ENCODE data around the gene CDC26. TPM values are rescaled to one million over a fixed set of nuclear protein-coding genes. Genes with fewer than 3 reads are reported as not detected.

The CDC26 gene
- total RNA-seq, 1 experiment from 2014 or later = 22.0 TPM

DNA sequence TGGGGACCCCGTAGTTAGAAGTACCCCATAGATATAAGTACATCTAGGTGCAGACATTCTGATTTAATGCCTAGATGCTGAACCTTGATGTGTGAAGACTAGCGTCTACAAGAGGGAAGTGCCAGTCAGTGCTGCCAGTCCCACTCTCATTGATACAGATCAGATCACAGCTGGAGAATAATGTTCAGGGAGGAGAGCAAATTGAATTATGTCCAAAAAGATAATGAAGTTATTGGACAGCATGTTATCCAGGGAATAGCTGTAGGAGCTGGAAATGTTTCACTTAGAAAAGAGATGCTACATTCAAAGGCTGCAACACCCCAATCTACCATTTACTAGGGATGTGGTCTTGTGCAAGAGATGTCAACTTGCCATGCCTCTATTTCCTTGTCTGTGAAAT, 43.7 kb upstream of the CDC26 start:
- DNase-seq (ENCODE audit: low read depth, low spot score) (no peak), ATAC-seq (no peak)
- H3K27ac ChIP-seq (ENCODE audit: low read depth, low read length) = no peak overlapping the region
- POLR2A ChIA-PET = no interaction called here
- H2AFZ ChIP-seq (ENCODE audit: low read depth, low read length, poor library complexity, severe bottlenecking) = no peak overlapping the region
- H3K9ac ChIP-seq (ENCODE audit: low read length) = no peak overlapping the region
- RAD21 ChIA-PET (ENCODE audit: low non-redundant PET in 1 of 2, low total read pairs in 2 of 2, uncharacterized antibody in 2 of 2, unreplicated experiment in 2 of 2) = no interaction called here
- H3K4me2 ChIP-seq (ENCODE audit: low read length) = no peak overlapping the region
- no peaks in the 10 kb centered on the region for H3K36me3 ChIP-seq (ENCODE audit: control insufficient read depth in 1 of 2, insufficient read depth in 2 of 2, low read length in 2 of 2)
- H3K4me1 ChIP-seq (ENCODE audit: control insufficient read depth in 1 of 2, insufficient read depth in 2 of 2, low read length in 2 of 2) = no peaks in the 10 kb centered on the region
- intact Hi-C loops (cut with micrococcal nuclease) = no loop called here
- TF ChIP-seq, protein P1, sequence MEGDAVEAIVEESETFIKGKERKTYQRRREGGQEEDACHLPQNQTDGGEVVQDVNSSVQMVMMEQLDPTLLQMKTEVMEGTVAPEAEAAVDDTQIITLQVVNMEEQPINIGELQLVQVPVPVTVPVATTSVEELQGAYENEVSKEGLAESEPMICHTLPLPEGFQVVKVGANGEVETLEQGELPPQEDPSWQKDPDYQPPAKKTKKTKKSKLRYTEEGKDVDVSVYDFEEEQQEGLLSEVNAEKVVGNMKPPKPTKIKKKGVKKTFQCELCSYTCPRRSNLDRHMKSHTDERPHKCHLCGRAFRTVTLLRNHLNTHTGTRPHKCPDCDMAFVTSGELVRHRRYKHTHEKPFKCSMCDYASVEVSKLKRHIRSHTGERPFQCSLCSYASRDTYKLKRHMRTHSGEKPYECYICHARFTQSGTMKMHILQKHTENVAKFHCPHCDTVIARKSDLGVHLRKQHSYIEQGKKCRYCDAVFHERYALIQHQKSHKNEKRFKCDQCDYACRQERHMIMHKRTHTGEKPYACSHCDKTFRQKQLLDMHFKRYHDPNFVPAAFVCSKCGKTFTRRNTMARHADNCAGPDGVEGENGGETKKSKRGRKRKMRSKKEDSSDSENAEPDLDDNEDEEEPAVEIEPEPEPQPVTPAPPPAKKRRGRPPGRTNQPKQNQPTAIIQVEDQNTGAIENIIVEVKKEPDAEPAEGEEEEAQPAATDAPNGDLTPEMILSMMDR (IDR thresholded peaks at IDR 0.05 in 2 of 3, conservative IDR thresholded peaks at IDR 0.05 in 1 of 3; ENCODE audit: borderline replicate concordance in 1 of 3, insufficient read depth in 1 of 3, low read depth in 2 of 3, low read length in 2 of 3) = no peak
- TF ChIP-seq EZH2phosphoT487 (IDR thresholded peaks at IDR 0.05; ENCODE audit: borderline replicate concordance) (no peak), TCF7L2 (IDR thresholded peaks at IDR 0.05; ENCODE audit: borderline replicate concordance, extremely low read depth, insufficient read depth, insufficient read length) (no peak), ZFX (IDR thresholded peaks at IDR 0.05) (no peak), EGR1 (IDR thresholded peaks at IDR 0.05; ENCODE audit: low read depth) (no peak), POLR2A (IDR thresholded peaks at IDR 0.05; ENCODE audit: borderline replicate concordance, extremely low read depth, insufficient read depth, insufficient read length) (no peak), ATF3 (IDR thresholded peaks at IDR 0.05) (no peak), EZH2 (IDR thresholded peaks at IDR 0.05) (no peak)
- no peaks in the 10 kb centered on the region for H4K20me1 ChIP-seq (ENCODE audit: insufficient read depth)
- no peaks in the 10 kb centered on the region for H3K9me2 ChIP-seq (ENCODE audit: insufficient read depth)
- H3K79me2 ChIP-seq (ENCODE audit: insufficient read depth, low read length) = no peaks in the 10 kb centered on the region
- CTCF ChIA-PET = no interaction called here
- no peaks in the 10 kb centered on the region for H3K27me3 ChIP-seq (ENCODE audit: insufficient read depth, low read length)
- H3K9me3 ChIP-seq (ENCODE audit: control insufficient read depth in 1 of 2, insufficient read depth in 1 of 2, low read depth in 1 of 2, low read length in 2 of 2) = no peaks in the 10 kb centered on the region
- no TSS peak for BruUV-seq (replicated peaks)
- H3K4me3 ChIP-seq (replicated peaks in 1 of 2; ENCODE audit: low read depth in 1 of 2, low read length in 2 of 2) = no peak overlapping the region

DNA sequence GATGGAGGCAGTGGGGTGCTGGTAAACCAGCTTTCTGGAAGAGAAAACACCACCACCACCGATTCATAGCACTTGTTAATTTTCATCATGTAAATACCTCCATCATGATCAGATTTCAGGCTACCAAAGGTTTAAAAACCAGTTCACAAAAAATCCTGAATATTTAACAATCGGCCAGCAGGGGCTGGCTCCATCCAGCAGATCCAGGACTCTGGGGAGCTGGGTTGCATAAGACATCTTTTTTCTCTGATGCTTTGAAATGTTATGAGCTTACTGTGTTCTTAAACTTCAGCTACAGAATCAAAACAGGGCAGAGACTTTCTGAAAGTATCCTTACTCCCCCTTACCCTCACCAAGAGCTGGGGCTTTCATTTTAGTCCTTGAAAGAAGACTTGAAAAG, 42.4 kb upstream of the CDC26 start:
- ChIA-PET CTCF (no interaction called here), POLR2A (no interaction called here), RAD21 (ENCODE audit: low non-redundant PET in 1 of 2, low total read pairs in 2 of 2, uncharacterized antibody in 2 of 2, unreplicated experiment in 2 of 2) (no interaction called here)
- Histone ChIP-seq H3K27ac (ENCODE audit: low read depth, low read length) (no peak overlapping the region), H3K27me3 (ENCODE audit: insufficient read depth, low read length) (no peaks in the 10 kb centered on the region), H4K20me1 (ENCODE audit: insufficient read depth) (no peaks in the 10 kb centered on the region), H3K4me2 (ENCODE audit: low read length) (no peak overlapping the region), H3K4me3 (replicated peaks in 1 of 2; ENCODE audit: low read depth in 1 of 2, low read length in 2 of 2) (no peak overlapping the region), H3K36me3 (ENCODE audit: control insufficient read depth in 1 of 2, insufficient read depth in 2 of 2, low read length in 2 of 2) (no peaks in the 10 kb centered on the region), H3K4me1 (ENCODE audit: control insufficient read depth in 1 of 2, insufficient read depth in 2 of 2, low read length in 2 of 2) (no peaks in the 10 kb centered on the region), H3K9me3 (ENCODE audit: control insufficient read depth in 1 of 2, insufficient read depth in 1 of 2, low read depth in 1 of 2, low read length in 2 of 2) (no peaks in the 10 kb centered on the region), H3K9ac (ENCODE audit: low read length) (no peak overlapping the region), H3K9me2 (ENCODE audit: insufficient read depth) (no peaks in the 10 kb centered on the region), H2AFZ (ENCODE audit: low read depth, low read length, poor library complexity, severe bottlenecking) (no peak overlapping the region), H3K79me2 (ENCODE audit: insufficient read depth, low read length) (no peaks in the 10 kb centered on the region)
- DNase-seq (ENCODE audit: low read depth, low spot score) (no peak), ATAC-seq (no peak; the same call in 1 of the 2 replicates)
- BruUV-seq (replicated peaks) = no TSS peak
- TF ChIP-seq, protein P1 (IDR thresholded peaks at IDR 0.05 in 2 of 3, conservative IDR thresholded peaks at IDR 0.05 in 1 of 3; ENCODE audit: borderline replicate concordance in 1 of 3, insufficient read depth in 1 of 3, low read depth in 2 of 3, low read length in 2 of 3) = 0 out of 6 replicates have a peak, but pooled peaks of 1 of the 3 experiments have one; percentile 17
- no peak for TF ChIP-seq POLR2A (IDR thresholded peaks at IDR 0.05; ENCODE audit: borderline replicate concordance, extremely low read depth, insufficient read depth, insufficient read length)
- TF ChIP-seq POLR2AphosphoS5 (IDR thresholded peaks at IDR 0.05; ENCODE audit: low read depth, low read length) = no peak
- intact Hi-C loops (cut with micrococcal nuclease) = no loop called here
